ENCODE data around the gene G6PC3. TPM values are rescaled to one million over a fixed set of nuclear protein-coding genes. Genes with fewer than 3 reads are reported as not detected.

G6PC3 gene
- total and polyA plus RNA-seq, 2 of the 4 experiments (the other 2 are of a cell fraction) = 20.4 to 107 TPM

GRCh38 chr17:44093231-44093900 lies 22.8 kb downstream of the G6PC3 start:
- Histone ChIP-seq H3K4me1 (ENCODE audit: control insufficient read depth, insufficient read depth, low read length) (peaks cover 16% of the 10 kb centered on the region), H3K4me2 (ENCODE audit: low read depth, low read length) (no peak overlapping the region), H3K9me1 (ENCODE audit: insufficient read depth, low read length) (peaks cover 14% of the 10 kb centered on the region), H3K23ac (ENCODE audit: low read depth, low read length) (no peak overlapping the region), H3K79me1 (ENCODE audit: low read depth in 1 of 2, low read length in 2 of 2) (peaks cover 17 to 65% of the 10 kb centered on the region in 2 experiments), H3K27ac (ENCODE audit: insufficient read depth, low read length) (no peak overlapping the region), H3K4me3 (ENCODE audit: insufficient read depth, low read depth, low read length) (no peak overlapping the region), H2AFZ (replicated peaks; ENCODE audit: low read length, poor library complexity) (no peak overlapping the region), H3K4ac (ENCODE audit: low read depth, low read length) (no peak overlapping the region), H2BK120ac (ENCODE audit: low read depth, low read length) (no peak overlapping the region), H2BK15ac (ENCODE audit: low read depth, low read length) (no peak overlapping the region), H2BK5ac (ENCODE audit: low read depth, low read length, poor library complexity, severe bottlenecking) (no peak overlapping the region), H3K27me3 (ENCODE audit: control insufficient read depth, insufficient read depth, low read length) (no peaks in the 10 kb centered on the region), H2AK9ac (replicated peaks; ENCODE audit: low read depth, low read length, poor library complexity) (no peak overlapping the region), H2BK20ac (ENCODE audit: low read depth, low read length) (no peak overlapping the region), H2AK5ac (ENCODE audit: low read depth, low read length) (no peak overlapping the region), H4K20me1 (ENCODE audit: insufficient read depth, low read length) (0 out of 2 replicates have a peak, but pooled peaks cover 3% of the 10 kb centered on the region), H4K91ac (ENCODE audit: insufficient read depth, low read depth, low read length) (no peak overlapping the region), H4K8ac (ENCODE audit: low read depth in 2 of 2, low read length in 2 of 2) (no peak overlapping the region), H4K5ac (ENCODE audit: low read depth, low read length) (no peak overlapping the region), H3K18ac (ENCODE audit: low read depth, low read length) (no peak overlapping the region), H3K14ac (replicated peaks; ENCODE audit: low read depth, low read length) (no peak overlapping the region), H3K9me3 (ENCODE audit: control insufficient read depth, insufficient read depth, low read length) (no peaks in the 10 kb centered on the region), H3K9ac (ENCODE audit: low read depth, low read length) (no peak overlapping the region), H3K36me3 (ENCODE audit: control insufficient read depth, insufficient read depth, low read length) (peaks cover 28% of the 10 kb centered on the region), H3K56ac (ENCODE audit: extremely low read depth, insufficient read depth, low read length) (no peak overlapping the region)
- intact Hi-C loops (cut with micrococcal nuclease) = no loop called here
- ChIA-PET CTCF (no interaction called here), POLR2A (ENCODE audit: unreplicated experiment) (no interaction called here)
- no TSS peak for BruUV-seq (replicated peaks)
- no peak for ATAC-seq (ENCODE audit: low read depth)
- DNase-seq = no peak
- in situ Hi-C loops (cut with MboI; ENCODE audit: low sequenced_read_pairs) = no loop called here
- TF ChIP-seq NFE2L2 (IDR thresholded peaks at IDR 0.05; ENCODE audit: low read depth, low read length) = no peak
- TF ChIP-seq FOS (IDR thresholded peaks at IDR 0.05; ENCODE audit: low read depth, low read length) = no peak
- no peak for TF ChIP-seq RCOR1 (IDR thresholded peaks at IDR 0.05; ENCODE audit: insufficient replicate concordance, low read length)
- TF ChIP-seq MAZ (IDR thresholded peaks at IDR 0.05; ENCODE audit: borderline replicate concordance, low read depth, low read length) = no peak
- TF ChIP-seq MAFK (IDR thresholded peaks at IDR 0.05; ENCODE audit: low read depth, low read length) = no peak
- no peak for TF ChIP-seq USF2 (IDR thresholded peaks at IDR 0.05; ENCODE audit: low read depth, low read length)
- 95% methylated on average over 13 of the region's 21 CpGs; no CpG with 5 or more reads in 1 of the 2 experiments for WGBS, 2 experiments (ENCODE audit: extremely low coverage in 2 of 2, insufficient read length in 1 of 2)
- dilution Hi-C loops (cut with HindIII; ENCODE audit: low sequenced_read_pairs, unreplicated experiment) = no loop called here

Data from IMR-90 (cell line).